Neural cell (in vitro differentiated cells): ENCODE measurements around the gene GSK3B.

ENCODE experiments used
- EP300 ChIP-seq: fragments of 450-650 bp; conservative IDR thresholded peaks from 2 replicates; pipeline ENCODE4 v1.6.1; 2014; ENCODE audit warnings: antibody characterized with exemption, mild to moderate bottlenecking, moderate library complexity; ENCODE audit not compliant: poor library complexity, severe bottlenecking
- EZH2 ChIP-seq: fragments of 200-600, 300-800 bp; shearing (Covaris generic), sonication (generic); IDR thresholded peaks from 2 replicates; pipeline ENCODE4 v1.6.1; 2014; ENCODE audit warnings: antibody characterized with exemption, low read length, borderline replicate concordance, mild to moderate bottlenecking; ENCODE audit not compliant: insufficient read depth, poor library complexity, severe bottlenecking
- MXI1 ChIP-seq: fragments of 450-650 bp; conservative IDR thresholded peaks from 2 replicates; pipeline ENCODE4 v1.6.1; 2014; ENCODE audit warnings: antibody characterized with exemption, mild to moderate bottlenecking; ENCODE audit not compliant: poor library complexity, severe bottlenecking
- TF ChIP-seq, protein P1 (sequence below): fragments of 450-650 bp; IDR thresholded peaks from 2 replicates; pipeline ENCODE4 v1.5.1; 2014; ENCODE audit warnings: antibody characterized with exemption, mild to moderate bottlenecking, moderate library complexity; ENCODE audit not compliant: poor library complexity, severe bottlenecking

GRCh38 chr3:119902061-119902460 lies 192.2 kb downstream of the GSK3B start:
- TF ChIP-seq EP300 (no peak), EZH2 (no peak), MXI1 (no peak)
- TF ChIP-seq, protein P1, sequence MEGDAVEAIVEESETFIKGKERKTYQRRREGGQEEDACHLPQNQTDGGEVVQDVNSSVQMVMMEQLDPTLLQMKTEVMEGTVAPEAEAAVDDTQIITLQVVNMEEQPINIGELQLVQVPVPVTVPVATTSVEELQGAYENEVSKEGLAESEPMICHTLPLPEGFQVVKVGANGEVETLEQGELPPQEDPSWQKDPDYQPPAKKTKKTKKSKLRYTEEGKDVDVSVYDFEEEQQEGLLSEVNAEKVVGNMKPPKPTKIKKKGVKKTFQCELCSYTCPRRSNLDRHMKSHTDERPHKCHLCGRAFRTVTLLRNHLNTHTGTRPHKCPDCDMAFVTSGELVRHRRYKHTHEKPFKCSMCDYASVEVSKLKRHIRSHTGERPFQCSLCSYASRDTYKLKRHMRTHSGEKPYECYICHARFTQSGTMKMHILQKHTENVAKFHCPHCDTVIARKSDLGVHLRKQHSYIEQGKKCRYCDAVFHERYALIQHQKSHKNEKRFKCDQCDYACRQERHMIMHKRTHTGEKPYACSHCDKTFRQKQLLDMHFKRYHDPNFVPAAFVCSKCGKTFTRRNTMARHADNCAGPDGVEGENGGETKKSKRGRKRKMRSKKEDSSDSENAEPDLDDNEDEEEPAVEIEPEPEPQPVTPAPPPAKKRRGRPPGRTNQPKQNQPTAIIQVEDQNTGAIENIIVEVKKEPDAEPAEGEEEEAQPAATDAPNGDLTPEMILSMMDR = no peak
